ENCODE data around the gene GLI3. TPM values are rescaled to one million over a fixed set of nuclear protein-coding genes. Genes with fewer than 3 reads are reported as not detected.

GLI3 gene
- total RNA-seq, 2 donors from 2014 or later, result 2.7 to 10.2 TPM

- H3K4me3 Mint-ChIP-seq, result no peak overlapping the region
- no peaks in the 10 kb centered on the region for H3K9me3 Mint-ChIP-seq
- no peaks in the 10 kb centered on the region for H3K4me1 Mint-ChIP-seq
- no peak for DNase-seq
- no peaks in the 10 kb centered on the region for H3K36me3 Mint-ChIP-seq (ENCODE audit: low read depth)
- no peak overlapping the region for H3K27ac Mint-ChIP-seq
- Histone ChIP-seq H3K27ac (ENCODE audit: low read depth, low read length) (no peak overlapping the region), H3K4me3 (ENCODE audit: low read length) (no peak overlapping the region), H3K4me1 (ENCODE audit: control insufficient read depth, insufficient read depth, low read length) (no peaks in the 10 kb centered on the region), H3K9me3 (ENCODE audit: control insufficient read depth, low read length) (no peaks in the 10 kb centered on the region), H3K27me3 (ENCODE audit: control insufficient read depth, insufficient read depth, low read length, poor library complexity, severe bottlenecking) (peaks cover 23% of the 10 kb centered on the region), H3K36me3 (ENCODE audit: control insufficient read depth, insufficient read depth, low read length) (no peaks in the 10 kb centered on the region), H3K9ac (ENCODE audit: extremely low read depth, low read length, poor library complexity, severe bottlenecking) (no peak overlapping the region)
- peaks cover 74% of the 10 kb centered on the region for H3K27me3 Mint-ChIP-seq (ENCODE audit: insufficient read depth)
- TF ChIP-seq CTCF (conservative IDR thresholded peaks at IDR 0.05), result no peak
- WGBS, 2 experiments (ENCODE audit: insufficient coverage in 1 of 2, insufficient read length in 1 of 2), result 86 to 100% methylated on average over 1 to 2 of the region's 2 CpGs
These were observed 155.3 kb downstream of the GLI3 start for GRCh38 chr7:42081671-42082070.

GRCh38 chr7:42080841-42081586 is 156.0 kb downstream of the GLI3 start:
- Histone ChIP-seq H3K4me1 (ENCODE audit: control insufficient read depth, insufficient read depth, low read length) (no peaks in the 10 kb centered on the region), H3K9ac (ENCODE audit: extremely low read depth, low read length, poor library complexity, severe bottlenecking) (no peak overlapping the region), H3K9me3 (ENCODE audit: control insufficient read depth, low read length) (no peaks in the 10 kb centered on the region), H3K36me3 (ENCODE audit: control insufficient read depth, insufficient read depth, low read length) (no peaks in the 10 kb centered on the region), H3K27me3 (ENCODE audit: control insufficient read depth, insufficient read depth, low read length, poor library complexity, severe bottlenecking) (peaks cover 17% of the 10 kb centered on the region), H3K4me3 (ENCODE audit: low read length) (no peak overlapping the region), H3K27ac (ENCODE audit: low read depth, low read length) (no peak overlapping the region)
- H3K27ac Mint-ChIP-seq, result no peak overlapping the region
- H3K27me3 Mint-ChIP-seq (ENCODE audit: insufficient read depth), result peaks cover 70% of the 10 kb centered on the region
- TF ChIP-seq CTCF (conservative IDR thresholded peaks at IDR 0.05), result no peak
- H3K4me1 Mint-ChIP-seq, result no peaks in the 10 kb centered on the region
- 92 to 100% methylated on average over 9 to 15 of the region's 15 CpGs for WGBS, 2 experiments (ENCODE audit: insufficient coverage in 1 of 2, insufficient read length in 1 of 2)
- H3K4me3 Mint-ChIP-seq, result no peak overlapping the region
- no peaks in the 10 kb centered on the region for H3K9me3 Mint-ChIP-seq
- no peak for DNase-seq
- H3K36me3 Mint-ChIP-seq (ENCODE audit: low read depth), result no peaks in the 10 kb centered on the region

- Mint-ChIP-seq H3K27ac (no peak overlapping the region), H3K4me3 (no peak overlapping the region), H3K27me3 (ENCODE audit: insufficient read depth) (peaks cover 65% of the 10 kb centered on the region), H3K4me1 (no peaks in the 10 kb centered on the region), H3K36me3 (ENCODE audit: low read depth) (no peaks in the 10 kb centered on the region), H3K9me3 (no peaks in the 10 kb centered on the region)
- Histone ChIP-seq H3K4me3 (ENCODE audit: low read length) (no peak overlapping the region), H3K9me3 (ENCODE audit: control insufficient read depth, low read length) (no peaks in the 10 kb centered on the region), H3K36me3 (ENCODE audit: control insufficient read depth, insufficient read depth, low read length) (no peaks in the 10 kb centered on the region), H3K9ac (ENCODE audit: extremely low read depth, low read length, poor library complexity, severe bottlenecking) (no peak overlapping the region), H3K27me3 (ENCODE audit: control insufficient read depth, insufficient read depth, low read length, poor library complexity, severe bottlenecking) (no peaks in the 10 kb centered on the region), H3K27ac (ENCODE audit: low read depth, low read length) (peak overlapping the region; percentile 50), H3K4me1 (ENCODE audit: control insufficient read depth, insufficient read depth, low read length) (no peaks in the 10 kb centered on the region)
- no peak for TF ChIP-seq CTCF (conservative IDR thresholded peaks at IDR 0.05)
- WGBS, 2 experiments (ENCODE audit: insufficient coverage in 1 of 2, insufficient read length in 1 of 2), result 94 to 100% methylated on average over 4 to 9 of the region's 9 CpGs
- no peak for DNase-seq
These were observed 159.5 kb downstream of the GLI3 start for GRCh38 chr7:42077271-42078135.

All from endodermal cell (in vitro differentiated cells).